ENCODE results near the gene RIC1. TPM values are rescaled to one million over a fixed set of nuclear protein-coding genes. Genes with fewer than 3 reads are reported as not detected.

Gene RIC1
- total RNA-seq, 4 donors from 2014 or later, result 40.5 to 76.0 (median 43.4) TPM

DNA sequence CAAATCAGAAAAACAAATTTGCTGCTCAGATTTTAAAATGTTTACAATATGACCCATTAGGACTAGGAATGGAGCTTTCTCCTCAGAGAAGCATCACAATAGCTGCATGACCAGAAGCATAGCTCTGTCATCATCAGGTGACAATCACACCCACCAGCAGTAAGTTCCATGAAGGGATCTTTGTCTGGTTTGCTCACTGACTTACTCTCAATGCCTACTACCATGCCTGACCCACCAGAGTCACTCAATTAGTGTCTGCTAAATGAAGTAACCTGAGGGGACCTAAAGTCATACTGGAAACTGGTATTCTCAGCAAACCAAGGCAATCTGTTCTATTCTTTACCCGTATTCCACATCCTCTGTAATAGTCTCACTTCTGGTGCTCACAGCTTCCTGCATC lies 196.3 kb downstream of the RIC1 start:
- DNase-seq (ENCODE audit: low spot score in 2 of 2), result no peak
- Histone ChIP-seq H3K9me3 (no peaks in the 10 kb centered on the region), H3K27ac (no peak overlapping the region), H3K4me1 (no peaks in the 10 kb centered on the region), H3K4me3 (no peak overlapping the region), H3K27me3 (no peaks in the 10 kb centered on the region), H3K36me3 (peaks cover 41% of the 10 kb centered on the region)
- WGBS, result 71% methylated on average over 1 of the region's 1 CpG
- TF ChIP-seq, protein P1, sequence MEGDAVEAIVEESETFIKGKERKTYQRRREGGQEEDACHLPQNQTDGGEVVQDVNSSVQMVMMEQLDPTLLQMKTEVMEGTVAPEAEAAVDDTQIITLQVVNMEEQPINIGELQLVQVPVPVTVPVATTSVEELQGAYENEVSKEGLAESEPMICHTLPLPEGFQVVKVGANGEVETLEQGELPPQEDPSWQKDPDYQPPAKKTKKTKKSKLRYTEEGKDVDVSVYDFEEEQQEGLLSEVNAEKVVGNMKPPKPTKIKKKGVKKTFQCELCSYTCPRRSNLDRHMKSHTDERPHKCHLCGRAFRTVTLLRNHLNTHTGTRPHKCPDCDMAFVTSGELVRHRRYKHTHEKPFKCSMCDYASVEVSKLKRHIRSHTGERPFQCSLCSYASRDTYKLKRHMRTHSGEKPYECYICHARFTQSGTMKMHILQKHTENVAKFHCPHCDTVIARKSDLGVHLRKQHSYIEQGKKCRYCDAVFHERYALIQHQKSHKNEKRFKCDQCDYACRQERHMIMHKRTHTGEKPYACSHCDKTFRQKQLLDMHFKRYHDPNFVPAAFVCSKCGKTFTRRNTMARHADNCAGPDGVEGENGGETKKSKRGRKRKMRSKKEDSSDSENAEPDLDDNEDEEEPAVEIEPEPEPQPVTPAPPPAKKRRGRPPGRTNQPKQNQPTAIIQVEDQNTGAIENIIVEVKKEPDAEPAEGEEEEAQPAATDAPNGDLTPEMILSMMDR (IDR thresholded peaks at IDR 0.05), result no peak
- TF ChIP-seq POLR2AphosphoS5 (IDR thresholded peaks at IDR 0.05) (no peak), EP300 (IDR thresholded peaks at IDR 0.05) (no peak), POLR2A (IDR thresholded peaks at IDR 0.05) (no peak)

Other genes with a start within 250 kb of the RIC1 start
- 10 to 100 TPM in 3 of 4 donors, 1 to 10 TPM in 1; 6.9 to 18.5 (median 13.4) TPM for gene PLGRKT, start 191.2 kb upstream of the RIC1 start, total RNA-seq
- 1 to 10 TPM in 1 of 4 donors, under 1 TPM in 2, not detected in 1; 0.15 to 1.6 (median 0.64) TPM for gene CD274, start 178.6 kb upstream of the RIC1 start, total RNA-seq
- 1 to 10 TPM in 2 of 4 donors, under 1 TPM in 2; 0.49 to 2.2 (median 0.99) TPM for gene PDCD1LG2, start 118.6 kb upstream of the RIC1 start, total RNA-seq
- gene ERMP1, start 204.0 kb downstream of the RIC1 start, total RNA-seq, result 10 to 100 TPM; 21.4 to 24.4 (median 22.7) TPM